ENCODE results near the gene RAB11A. TPM values are rescaled to one million over a fixed set of nuclear protein-coding genes. Genes with fewer than 3 reads are reported as not detected.

Gene RAB11A
- total and polyA plus RNA-seq, 2 donors (not counting 3 experiments of a cell fraction or from before 2014, with no cell fraction given) = 239 to 250 TPM

- intact Hi-C loops (cut with micrococcal nuclease) (loop anchor here (10.0 kb wide), 1 partner anchor 374 kb away; no protein-coding TSS in a partner anchor), dilution Hi-C loops (cut with MboI; ENCODE audit: extremely low pct_ligation_motif_present, low sequenced_read_pairs) (no loop called here)
- Histone ChIP-seq H3K4me2 (ENCODE audit: insufficient read depth, low read length) (no peak overlapping the region), H3K36me3 (ENCODE audit: control insufficient read depth in 2 of 2, extremely low read depth in 1 of 2, insufficient read depth in 2 of 2, low read length in 2 of 2) (peaks cover 3 to 22% of the 10 kb centered on the region in 2 experiments), H3K79me2 (ENCODE audit: control insufficient read depth, insufficient read depth, low read length) (no peaks in the 10 kb centered on the region), H3K27me3 (ENCODE audit: control insufficient read depth in 2 of 2, insufficient read depth in 2 of 2, low read length in 2 of 2) (no peaks in the 10 kb centered on the region), H2AFZ (ENCODE audit: low read depth, low read length) (no peak overlapping the region), H4K20me1 (replicated peaks; ENCODE audit: control insufficient read depth, extremely low read depth, insufficient read depth, low read length) (no peaks in the 10 kb centered on the region), H3K27ac (ENCODE audit: insufficient read depth, low read depth, low read length) (no peak overlapping the region), H3K9ac (replicated peaks; ENCODE audit: extremely low read depth, insufficient read depth, low read length) (no peak overlapping the region), H3K4me3 (replicated peaks in 1 of 3; ENCODE audit: insufficient read depth in 1 of 3, low read depth in 1 of 3, low read length in 3 of 3) (no peak overlapping the region), H3K9me1 (replicated peaks; ENCODE audit: control insufficient read depth, extremely low read depth, insufficient read depth, low read length) (no peaks in the 10 kb centered on the region), H3K4me1 (ENCODE audit: control insufficient read depth, extremely low read depth, insufficient read depth, low read length) (no peaks in the 10 kb centered on the region), H3K9me3 (replicated peaks; ENCODE audit: control insufficient read depth, insufficient read depth, low read length) (no peaks in the 10 kb centered on the region)
- ChIA-PET CTCF (interaction anchor here (0.6 to 0.9 kb wide), 2 partner anchors 48 to 432 kb away, joined by 3 to 4 read pairs; no protein-coding TSS in a partner anchor), POLR2A (no interaction called here)
- no peak for TF ChIP-seq JUN (IDR thresholded peaks at IDR 0.05; ENCODE audit: borderline replicate concordance, insufficient read depth, insufficient read length, low read depth)
- TF ChIP-seq MYC (IDR thresholded peaks at IDR 0.05; ENCODE audit: low read depth, low read length) = no peak
- no peak for TF ChIP-seq POLR2AphosphoS5 (IDR thresholded peaks at IDR 0.05; ENCODE audit: insufficient read depth, low read depth, low read length)
- no peak for TF ChIP-seq CTCF (IDR thresholded peaks at IDR 0.05; ENCODE audit: extremely low read depth in 1 of 2, insufficient read depth in 1 of 2, low read depth in 1 of 2, low read length in 2 of 2)
- FAIRE-seq = no peak
- DNase-seq (ENCODE audit: low read depth, low spot score) = no peak
- no TSS peak for BruUV-seq (replicated peaks)
These were observed 41.0 kb downstream of the RAB11A start for GRCh38 chr15:65910341-65910740.

- TF ChIP-seq POLR2AphosphoS5 (IDR thresholded peaks at IDR 0.05; ENCODE audit: insufficient read depth, low read depth, low read length) (no peak), POLR2A (IDR thresholded peaks at IDR 0.05; ENCODE audit: low read depth, low read length) (no peak), JUN (IDR thresholded peaks at IDR 0.05; ENCODE audit: borderline replicate concordance, insufficient read depth, insufficient read length, low read depth) (no peak), EZH2 (IDR thresholded peaks at IDR 0.05; ENCODE audit: borderline replicate concordance, low read depth, low read length, severe bottlenecking) (no peak), FOS (IDR thresholded peaks at IDR 0.05; ENCODE audit: borderline replicate concordance, insufficient read depth, low read length) (no peak), MAX (IDR thresholded peaks at IDR 0.05; ENCODE audit: insufficient read depth, insufficient read length) (no peak), CTCF (IDR thresholded peaks at IDR 0.05; ENCODE audit: extremely low read depth in 1 of 2, insufficient read depth in 1 of 2, low read depth in 1 of 2, low read length in 2 of 2) (no peak)
- FAIRE-seq = no peak
- H3K4me1 ChIP-seq (ENCODE audit: control insufficient read depth, extremely low read depth, insufficient read depth, low read length) = no peaks in the 10 kb centered on the region
- H3K9me3 ChIP-seq (replicated peaks; ENCODE audit: control insufficient read depth, insufficient read depth, low read length) = no peaks in the 10 kb centered on the region
- intact Hi-C loops (cut with micrococcal nuclease) (loop anchor here (10.0 kb wide), 1 partner anchor 373 kb away; no protein-coding TSS in a partner anchor), dilution Hi-C loops (cut with MboI; ENCODE audit: extremely low pct_ligation_motif_present, low sequenced_read_pairs) (no loop called here)
- no peaks in the 10 kb centered on the region for H3K27me3 ChIP-seq (ENCODE audit: control insufficient read depth in 2 of 2, insufficient read depth in 2 of 2, low read length in 2 of 2)
- no peaks in the 10 kb centered on the region for H3K9me1 ChIP-seq (replicated peaks; ENCODE audit: control insufficient read depth, extremely low read depth, insufficient read depth, low read length)
- POLR2A ChIA-PET = no interaction called here
- H3K79me2 ChIP-seq (ENCODE audit: control insufficient read depth, insufficient read depth, low read length) = no peaks in the 10 kb centered on the region
- CTCF ChIA-PET = no interaction called here
- no TSS peak for BruUV-seq (replicated peaks)
- H3K4me3 ChIP-seq (replicated peaks in 1 of 3; ENCODE audit: insufficient read depth in 1 of 3, low read depth in 1 of 3, low read length in 3 of 3) = no peak overlapping the region
- DNase-seq (ENCODE audit: low read depth, low spot score) = no peak
- no peak overlapping the region for H3K27ac ChIP-seq (ENCODE audit: insufficient read depth, low read depth, low read length)
- H2AFZ ChIP-seq (ENCODE audit: low read depth, low read length) = no peak overlapping the region
- no peak overlapping the region for H3K4me2 ChIP-seq (ENCODE audit: insufficient read depth, low read length)
- no peak overlapping the region for H3K9ac ChIP-seq (replicated peaks; ENCODE audit: extremely low read depth, insufficient read depth, low read length)
- H4K20me1 ChIP-seq (replicated peaks; ENCODE audit: control insufficient read depth, extremely low read depth, insufficient read depth, low read length) = no peaks in the 10 kb centered on the region
- H3K36me3 ChIP-seq (ENCODE audit: control insufficient read depth in 2 of 2, extremely low read depth in 1 of 2, insufficient read depth in 2 of 2, low read length in 2 of 2) = peaks cover 0 to 21% of the 10 kb centered on the region in 2 experiments
These were observed 42.9 kb downstream of the RAB11A start for GRCh38 chr15:65912235-65912634.

Data from endothelial cell of umbilical vein (primary cell).